ENCODE results near the gene RFX3.

GRCh38 chr9:3553076-3553765 lies 27.4 kb upstream of the RFX3 start:
- TF ChIP-seq, protein P1, sequence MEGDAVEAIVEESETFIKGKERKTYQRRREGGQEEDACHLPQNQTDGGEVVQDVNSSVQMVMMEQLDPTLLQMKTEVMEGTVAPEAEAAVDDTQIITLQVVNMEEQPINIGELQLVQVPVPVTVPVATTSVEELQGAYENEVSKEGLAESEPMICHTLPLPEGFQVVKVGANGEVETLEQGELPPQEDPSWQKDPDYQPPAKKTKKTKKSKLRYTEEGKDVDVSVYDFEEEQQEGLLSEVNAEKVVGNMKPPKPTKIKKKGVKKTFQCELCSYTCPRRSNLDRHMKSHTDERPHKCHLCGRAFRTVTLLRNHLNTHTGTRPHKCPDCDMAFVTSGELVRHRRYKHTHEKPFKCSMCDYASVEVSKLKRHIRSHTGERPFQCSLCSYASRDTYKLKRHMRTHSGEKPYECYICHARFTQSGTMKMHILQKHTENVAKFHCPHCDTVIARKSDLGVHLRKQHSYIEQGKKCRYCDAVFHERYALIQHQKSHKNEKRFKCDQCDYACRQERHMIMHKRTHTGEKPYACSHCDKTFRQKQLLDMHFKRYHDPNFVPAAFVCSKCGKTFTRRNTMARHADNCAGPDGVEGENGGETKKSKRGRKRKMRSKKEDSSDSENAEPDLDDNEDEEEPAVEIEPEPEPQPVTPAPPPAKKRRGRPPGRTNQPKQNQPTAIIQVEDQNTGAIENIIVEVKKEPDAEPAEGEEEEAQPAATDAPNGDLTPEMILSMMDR (IDR thresholded peaks at IDR 0.05): no peak
- TF ChIP-seq POLR2A (IDR thresholded peaks at IDR 0.05): no peak

All from esophagus squamous epithelium (tissue), 4 donors.